ENCODE results near the gene CT55. TPM values are rescaled to one million over a fixed set of nuclear protein-coding genes. Genes with fewer than 3 reads are reported as not detected.

CT55 gene
- total and polyA plus RNA-seq, 2 experiments from 2014 or later = not detected

DNA sequence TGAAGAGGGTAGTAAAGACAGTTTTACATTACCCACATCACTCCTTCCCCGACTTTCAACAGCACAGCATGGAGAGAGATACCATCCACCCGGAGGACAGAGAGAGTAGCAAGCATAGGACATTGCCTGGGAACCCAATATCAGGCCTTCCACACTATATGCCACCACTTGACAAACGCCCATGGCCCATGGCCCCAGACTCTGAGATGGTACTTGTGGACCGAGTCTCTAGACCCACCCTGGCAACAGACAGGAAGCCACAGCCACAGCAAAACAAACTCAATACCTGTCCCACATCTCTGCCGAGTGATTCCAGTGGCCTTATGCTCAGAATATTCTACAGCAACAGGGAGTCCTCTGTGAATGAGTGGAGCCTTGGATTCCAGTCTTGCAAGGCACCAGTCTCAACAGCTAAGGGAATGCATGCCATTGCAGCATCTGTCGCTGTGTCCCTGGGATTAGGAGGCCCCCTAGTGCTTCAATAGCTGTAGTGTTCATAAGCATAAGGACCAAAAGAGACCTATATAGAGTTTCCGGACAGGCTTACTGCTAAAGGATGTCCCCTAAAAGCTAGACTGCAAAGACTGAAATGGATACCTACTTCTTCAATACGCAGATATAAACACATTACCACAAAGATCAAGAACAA, 14.7 kb upstream of the CT55 start:
- Histone ChIP-seq H3K9me2 (ENCODE audit: insufficient read depth) (no peaks in the 10 kb centered on the region), H3K27me3 (ENCODE audit: insufficient read depth) (no peaks in the 10 kb centered on the region), H3K4me2 (no peak overlapping the region), H3K4me3 (no peak overlapping the region), H4K20me1 (replicated peaks; ENCODE audit: insufficient read depth) (no peaks in the 10 kb centered on the region), H3K79me2 (replicated peaks; ENCODE audit: insufficient read depth) (no peaks in the 10 kb centered on the region), H3K36me3 (ENCODE audit: insufficient read depth) (no peaks in the 10 kb centered on the region), H2AFZ (no peak overlapping the region), H3F3A (replicated peaks; ENCODE audit: low read depth) (no peaks in the 10 kb centered on the region), H3K4me1 (ENCODE audit: insufficient read depth) (no peaks in the 10 kb centered on the region), H3K27ac (ENCODE audit: low read depth) (no peak overlapping the region)
- TF ChIP-seq CREB1 (CRISPR knock-in tag; IDR thresholded peaks at IDR 0.05; ENCODE audit: low read depth) = no peak
- no peak for TF ChIP-seq REST (IDR thresholded peaks at IDR 0.05; ENCODE audit: unreplicated experiment)
- TF ChIP-seq ZNF462 (CRISPR knock-in tag; IDR thresholded peaks at IDR 0.05) = no peak
- TF ChIP-seq CTCF (conservative IDR thresholded peaks at IDR 0.05; ENCODE audit: low read depth in 2 of 2) = peak; percentile 59 to 85
- TF ChIP-seq JUNB (IDR thresholded peaks at IDR 0.05; ENCODE audit: unreplicated experiment) = no peak
- Mint-ChIP-seq H3K36me3 (ENCODE audit: low read depth) (no peaks in the 10 kb centered on the region), H3K4me1 (no peaks in the 10 kb centered on the region), H3K27me3 (ENCODE audit: insufficient read depth, low read depth, poor library complexity) (peaks cover 2% of the 10 kb centered on the region), H3K27ac (no peak overlapping the region), H3K4me3 (no peak overlapping the region), H3K9me3 (no peaks in the 10 kb centered on the region)
- ATAC-seq = peak; percentile 93
- peak; percentile 71 for DNase-seq (ENCODE audit: low spot score)

Measured in GM23338 (cell line).